GM12873 (cell line): ENCODE measurements around the gene SDK1.

Experiments used
- CTCF ChIP-seq: IDR thresholded peaks from 2 replicates; pipeline ENCODE4 v1.5.1; 2012; ENCODE audit warnings: low read depth, mild to moderate bottlenecking, moderate library complexity, low read length, control low read depth; ENCODE audit not compliant: insufficient read depth; ENCODE audit errors: missing control alignments

Gene SDK1

GRCh38 chr7:4189131-4189570, 888.1 kb downstream of the SDK1 start:
- TF ChIP-seq CTCF = no peak

- no peak for TF ChIP-seq CTCF
Observed at GRCh38 chr7:4190010-4190981, 889.2 kb downstream of the SDK1 start.

GRCh38 chr7:4191046-4191445, 890.0 kb downstream of the SDK1 start:
- no peak for TF ChIP-seq CTCF

- no peak for TF ChIP-seq CTCF
Observed at GRCh38 chr7:4191525-4191924, 890.5 kb downstream of the SDK1 start.

- TF ChIP-seq CTCF = no peak
Observed at GRCh38 chr7:4195660-4196059, 894.6 kb downstream of the SDK1 start.

GRCh38 chr7:4196121-4196819, 895.2 kb downstream of the SDK1 start:
- no peak for TF ChIP-seq CTCF

- no peak for TF ChIP-seq CTCF
Observed at GRCh38 chr7:4198301-4198700, 897.2 kb downstream of the SDK1 start.
